Suprapubic skin (tissue), 4 donors: Measurements from ENCODE around the gene RPS6KA3.

Experiments used
- EP300 ChIP-seq: sonication (generic); formaldehyde crosslinking; IDR thresholded peaks from one replicate; pipeline ENCODE4 v1.6.1; 2017; ENCODE audit warnings: antibody characterized with exemption
- POLR2A ChIP-seq, 2 donors: fragments of 450-650 bp; IDR thresholded peaks; one replicate each; pipeline ENCODE4 v1.6.1; 2017; ENCODE audit warnings: antibody characterized with exemption in 2 of 2, mild to moderate bottlenecking in 2 of 2, moderate library complexity in 2 of 2
- POLR2AphosphoS5 ChIP-seq, 3 donors: sonication (generic); formaldehyde crosslinking; IDR thresholded peaks; one replicate each; pipeline ENCODE4 v1.6.1; 2017; ENCODE audit warnings: antibody characterized with exemption in 3 of 3
- TF ChIP-seq, protein P1 (sequence below), 2 donors: fragments of 200-600 bp in 1 of 2; fragments of 450-650 bp in 1 of 2; sonication (generic) in 1 of 2; IDR thresholded peaks; one replicate each; pipeline ENCODE4 v1.5.1; 2016 to 2019; ENCODE audit warnings: antibody characterized with exemption in 2 of 2, mild to moderate bottlenecking in 1 of 2, moderate library complexity in 1 of 2

DNA sequence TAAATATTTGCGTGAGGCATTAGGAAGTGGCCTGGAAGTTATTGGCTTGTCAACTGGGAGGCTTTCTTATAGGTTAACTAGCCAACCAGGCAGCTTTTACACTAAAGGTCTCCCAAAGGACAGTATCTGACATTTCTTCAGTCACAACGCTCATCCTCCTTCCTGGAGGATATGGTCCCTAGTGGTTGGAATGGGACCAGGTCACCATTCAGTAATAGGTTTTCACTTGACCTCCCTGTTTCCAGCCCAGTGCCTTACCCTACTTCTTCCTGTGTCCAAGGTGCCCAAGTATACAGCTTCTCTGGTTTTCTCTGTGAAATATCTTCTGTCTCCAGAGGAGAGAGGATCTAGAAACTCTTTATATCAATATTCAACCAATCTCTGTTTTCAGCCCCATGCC is 38.5 kb downstream of the RPS6KA3 start:
- TF ChIP-seq POLR2AphosphoS5 (IDR thresholded peaks at IDR 0.05), result no peak
- TF ChIP-seq, protein P1, sequence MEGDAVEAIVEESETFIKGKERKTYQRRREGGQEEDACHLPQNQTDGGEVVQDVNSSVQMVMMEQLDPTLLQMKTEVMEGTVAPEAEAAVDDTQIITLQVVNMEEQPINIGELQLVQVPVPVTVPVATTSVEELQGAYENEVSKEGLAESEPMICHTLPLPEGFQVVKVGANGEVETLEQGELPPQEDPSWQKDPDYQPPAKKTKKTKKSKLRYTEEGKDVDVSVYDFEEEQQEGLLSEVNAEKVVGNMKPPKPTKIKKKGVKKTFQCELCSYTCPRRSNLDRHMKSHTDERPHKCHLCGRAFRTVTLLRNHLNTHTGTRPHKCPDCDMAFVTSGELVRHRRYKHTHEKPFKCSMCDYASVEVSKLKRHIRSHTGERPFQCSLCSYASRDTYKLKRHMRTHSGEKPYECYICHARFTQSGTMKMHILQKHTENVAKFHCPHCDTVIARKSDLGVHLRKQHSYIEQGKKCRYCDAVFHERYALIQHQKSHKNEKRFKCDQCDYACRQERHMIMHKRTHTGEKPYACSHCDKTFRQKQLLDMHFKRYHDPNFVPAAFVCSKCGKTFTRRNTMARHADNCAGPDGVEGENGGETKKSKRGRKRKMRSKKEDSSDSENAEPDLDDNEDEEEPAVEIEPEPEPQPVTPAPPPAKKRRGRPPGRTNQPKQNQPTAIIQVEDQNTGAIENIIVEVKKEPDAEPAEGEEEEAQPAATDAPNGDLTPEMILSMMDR (IDR thresholded peaks at IDR 0.05), result no peak
- TF ChIP-seq EP300, result no peak
- TF ChIP-seq POLR2A (IDR thresholded peaks at IDR 0.05), result no peak
